WTC11 (cell line): ENCODE data around the gene IFT88. TPM values are rescaled to one million over a fixed set of nuclear protein-coding genes. Genes with fewer than 3 reads are reported as not detected.

ENCODE experiments used
- ATAC-seq: fragments of 200-7000 bp; cut with Tn5 transposase; 2 replicates; pipeline ENCODE4 v1.10.0; 2021; ENCODE audit warnings: mild to moderate bottlenecking, moderate library complexity
- CTCF ChIA-PET: fragments of 300-600 bp; sonication (Branson Sonifier 250); formaldehyde crosslinking; loops from one replicate; lab custom pipeline; 2021; ENCODE audit warnings: antibody characterized with exemption; lab: Charles Lee
- POLR2A ChIA-PET: fragments of 350-600 bp; sonication (Branson Sonifier 250); formaldehyde crosslinking; loops from one replicate; lab custom pipeline; 2021; ENCODE audit warnings: antibody characterized with exemption; lab: Charles Lee
- DNase-seq: peaks from one replicate; pipeline ENCODE4 v3.0.0; 2021; ENCODE audit warnings: low spot score
- H3K27ac Mint-ChIP-seq: 2 replicates; pipeline ENCODE4 v1.8.0; 2021; ENCODE audit warnings: mixed read lengths
- H3K27me3 Mint-ChIP-seq: 2 replicates; pipeline ENCODE4 v1.8.0; 2021; ENCODE audit warnings: low read depth, mild to moderate bottlenecking, moderate library complexity, mixed read lengths
- H3K36me3 Mint-ChIP-seq: 2 replicates; pipeline ENCODE4 v1.8.0; 2021; ENCODE audit warnings: mixed read lengths
- H3K4me1 Mint-ChIP-seq: 2 replicates; pipeline ENCODE4 v1.8.0; 2022; ENCODE audit warnings: mixed read lengths
- H3K4me3 Mint-ChIP-seq: 2 replicates; pipeline ENCODE4 v1.8.0; 2021; ENCODE audit warnings: mild to moderate bottlenecking, moderate library complexity, mixed read lengths
- H3K9me3 Mint-ChIP-seq: 2 replicates; pipeline ENCODE4 v1.8.0; 2021; ENCODE audit warnings: mixed read lengths
- ARID4B ChIP-seq: sonication (generic); formaldehyde crosslinking; IDR thresholded peaks from 2 replicates; pipeline ENCODE4 v1.8.0; 2023; ENCODE audit warnings: missing genetic modification reagents, mild to moderate bottlenecking, borderline replicate concordance
- ELF4 ChIP-seq: sonication (generic); formaldehyde crosslinking; IDR thresholded peaks from 2 replicates; pipeline ENCODE4 v1.8.1; 2022; ENCODE audit warnings: low read depth, mild to moderate bottlenecking, moderate library complexity, missing genetic modification reagents
- ESRRA ChIP-seq: sonication (generic); formaldehyde crosslinking; IDR thresholded peaks from 2 replicates; pipeline ENCODE4 v1.8.1; 2022; ENCODE audit warnings: mild to moderate bottlenecking, missing genetic modification reagents, borderline replicate concordance
- ETV6 ChIP-seq: sonication (generic); formaldehyde crosslinking; IDR thresholded peaks from 2 replicates; pipeline ENCODE4 v1.8.1; 2022; ENCODE audit warnings: mild to moderate bottlenecking, missing genetic modification reagents
- GABPB1 ChIP-seq: sonication (generic); formaldehyde crosslinking; IDR thresholded peaks from 2 replicates; pipeline ENCODE4 v1.8.1; 2023; ENCODE audit warnings: mild to moderate bottlenecking, missing genetic modification reagents
- GTF2I ChIP-seq: fragments of 250-450 bp; sonication (Bioruptor Pico); conservative IDR thresholded peaks from 2 replicates; pipeline ENCODE4 v1.4.0; 2021; ENCODE audit warnings: mild to moderate bottlenecking
- HMGA2 ChIP-seq: fragments of 250-450 bp; sonication (Bioruptor Pico); IDR thresholded peaks from 2 replicates; pipeline ENCODE4 v1.4.0; 2021; ENCODE audit warnings: mild to moderate bottlenecking, moderate library complexity
- IRF2 ChIP-seq: sonication (generic); formaldehyde crosslinking; IDR thresholded peaks from 2 replicates; pipeline ENCODE4 v1.8.0; 2022; ENCODE audit warnings: low read depth, missing genetic modification reagents, borderline replicate concordance
- KAT7 ChIP-seq: sonication (generic); formaldehyde crosslinking; IDR thresholded peaks from 2 replicates; pipeline ENCODE4 v1.8.1; 2023; ENCODE audit warnings: missing genetic modification reagents, mild to moderate bottlenecking, borderline replicate concordance
- MXD4 ChIP-seq: fragments of 250-450 bp; sonication (Bioruptor Pico); IDR thresholded peaks from 2 replicates; pipeline ENCODE4 v1.8.0; 2021; ENCODE audit warnings: mild to moderate bottlenecking, moderate library complexity, borderline replicate concordance
- NFYB ChIP-seq: sonication (generic); formaldehyde crosslinking; conservative IDR thresholded peaks from 2 replicates; pipeline ENCODE4 v1.8.0; 2022; ENCODE audit warnings: low read depth, missing genetic modification reagents
- NR1H2 ChIP-seq: sonication (generic); formaldehyde crosslinking; IDR thresholded peaks from 2 replicates; pipeline ENCODE4 v1.9.0; 2021; ENCODE audit warnings: mild to moderate bottlenecking, moderate library complexity, missing genetic modification reagents
- ZMAT4 ChIP-seq: fragments of 250-450 bp; sonication (Bioruptor Pico); IDR thresholded peaks from 2 replicates; pipeline ENCODE4 v1.9.0; 2021; ENCODE audit warnings: mild to moderate bottlenecking
- ZNF219 ChIP-seq: sonication (generic); formaldehyde crosslinking; IDR thresholded peaks from 2 replicates; pipeline ENCODE4 v1.8.0; 2023; ENCODE audit warnings: missing genetic modification reagents, mild to moderate bottlenecking, borderline replicate concordance
- ZNF263 ChIP-seq: sonication (generic); formaldehyde crosslinking; IDR thresholded peaks from 2 replicates; pipeline ENCODE4 v1.8.1; 2022; ENCODE audit warnings: low read depth, mild to moderate bottlenecking, moderate library complexity, missing genetic modification reagents
- ZNF671 ChIP-seq: fragments of 250-450 bp; sonication (Bioruptor Pico); IDR thresholded peaks from 2 replicates; pipeline ENCODE4 v1.8.0; 2021; ENCODE audit warnings: mild to moderate bottlenecking
- total RNA-seq: library from RNA; stranded (reverse); gene quantifications from 3 replicates; pipeline ENCODE4 v1.2.3, GENCODE V29; 2021

IFT88 gene
- total RNA-seq, 1 experiment from 2014 or later: 6.5 TPM

GRCh38 chr13:20714563-20715329 lies 147.8 kb downstream of the IFT88 start:
- CTCF ChIA-PET: interaction anchor here (0.9 to 2.7 kb wide), 4 partner anchors 9 to 222 kb away, joined by 3 to 16 read pairs (median 8); partner anchors contain the start of gene IL17D
- H3K4me1 Mint-ChIP-seq: peaks cover 31% of the 10 kb centered on the region
- TF ChIP-seq ETV6 (CRISPR knock-in tag) (no peak), ZMAT4 (CRISPR knock-in tag) (no peak), GTF2I (CRISPR knock-in tag) (no peak), ARID4B (CRISPR knock-in tag) (no peak)
- TF ChIP-seq, all 79 proteins: peak for 0
- DNase-seq (no peak), ATAC-seq (no peak)
- POLR2A ChIA-PET: no interaction called here
- no peaks in the 10 kb centered on the region for H3K36me3 Mint-ChIP-seq
- no peak overlapping the region for H3K27ac Mint-ChIP-seq
- H3K4me3 Mint-ChIP-seq: no peak overlapping the region
- H3K9me3 Mint-ChIP-seq: no peaks in the 10 kb centered on the region
- peaks cover 16% of the 10 kb centered on the region for H3K27me3 Mint-ChIP-seq

- no peaks in the 10 kb centered on the region for H3K9me3 Mint-ChIP-seq
- TF ChIP-seq KAT7 (CRISPR knock-in tag) (no peak), NFYB (CRISPR knock-in tag) (no peak), IRF2 (CRISPR knock-in tag) (no peak), ESRRA (no peak)
- no peaks in the 10 kb centered on the region for H3K36me3 Mint-ChIP-seq
- no peak overlapping the region for H3K27ac Mint-ChIP-seq
- CTCF ChIA-PET: interaction anchor here (0.6 to 2.7 kb wide), 3 partner anchors 11 to 223 kb away, joined by 3 to 16 read pairs (median 4); partner anchors contain the start of gene IL17D
- no peak overlapping the region for H3K4me3 Mint-ChIP-seq
- peaks cover 16% of the 10 kb centered on the region for H3K27me3 Mint-ChIP-seq
- DNase-seq: no peak
- peaks cover 31% of the 10 kb centered on the region for H3K4me1 Mint-ChIP-seq
- POLR2A ChIA-PET: no interaction called here
- no peak for ATAC-seq
These were observed 148.4 kb downstream of the IFT88 start for GRCh38 chr13:20715330-20715712.

GRCh38 chr13:20716951-20717350 lies 150.0 kb downstream of the IFT88 start:
- CTCF ChIA-PET: interaction anchor here (0.5 to 1.9 kb wide), 8 partner anchors 9 to 861 kb away, joined by 3 to 6 read pairs (median 4); no protein-coding TSS in a partner anchor
- peaks cover 16% of the 10 kb centered on the region for H3K27me3 Mint-ChIP-seq
- peaks cover 26% of the 10 kb centered on the region for H3K4me1 Mint-ChIP-seq
- POLR2A ChIA-PET: no interaction called here
- H3K9me3 Mint-ChIP-seq: no peaks in the 10 kb centered on the region
- ATAC-seq (no peak), DNase-seq (no peak)
- no peak overlapping the region for H3K4me3 Mint-ChIP-seq
- peak overlapping the region; percentile 4; the same call in 1 of the 2 replicates for H3K27ac Mint-ChIP-seq
- H3K36me3 Mint-ChIP-seq: no peaks in the 10 kb centered on the region
- TF ChIP-seq ZNF219 (CRISPR knock-in tag) (no peak), ZNF671 (no peak), ZNF263 (CRISPR knock-in tag) (no peak), HMGA2 (CRISPR knock-in tag) (no peak), ELF4 (CRISPR knock-in tag) (no peak), NR1H2 (CRISPR knock-in tag) (no peak), MXD4 (CRISPR knock-in tag) (no peak), GABPB1 (CRISPR knock-in tag) (no peak)
